IPS DF 6.9 (cell line): Measurements from ENCODE around the gene PLD4.
"Not testable (repeated sequence)": the region's sequence is repeated elsewhere in the genome, so short reads cannot be mapped to it uniquely, and the experiment has no call there.

Experiments used
- DNase-seq: peaks from one replicate; pipeline ENCODE4 v3.0.0-alpha.2; 2013; ENCODE audit warnings: low read depth, low spot score
- H3K27ac ChIP-seq: one replicate; pipeline ENCODE4 v1.5.1; 2013; ENCODE audit warnings: low read length, control low read depth
- H3K27me3 ChIP-seq: 2 replicates; pipeline ENCODE4 v1.6.1; 2013; ENCODE audit warnings: mild to moderate bottlenecking, low read length; ENCODE audit not compliant: control insufficient read depth, insufficient read depth
- H3K36me3 ChIP-seq: 2 replicates; pipeline ENCODE4 v1.6.1; 2013; ENCODE audit warnings: low read length; ENCODE audit not compliant: control insufficient read depth, insufficient read depth
- H3K4me1 ChIP-seq: 2 replicates; pipeline ENCODE4 v1.6.1; 2013; ENCODE audit warnings: low read length; ENCODE audit not compliant: control insufficient read depth, insufficient read depth
- H3K4me3 ChIP-seq: 2 replicates; pipeline ENCODE4 v1.5.1; 2013; ENCODE audit warnings: mild to moderate bottlenecking, low read length
- H3K9me3 ChIP-seq: 2 replicates; pipeline ENCODE4 v1.6.1; 2013; ENCODE audit warnings: low read length, inconsistent platforms; ENCODE audit not compliant: control insufficient read depth, insufficient read depth
- WGBS: extraction: QIAGEN DNeasy Blood & Tissue Kit; methylation state at CpG from one replicate; pipeline ENCODE4 v1.1.7; 2013; ENCODE audit warnings: mixed read lengths, missing lambda C conversion rate; ENCODE audit not compliant: insufficient read length, insufficient coverage; 5-methylcytosine and 5-hydroxymethylcytosine counted together

Gene PLD4

GRCh38 chr14:104900639-104901512, 23.8 kb upstream of the PLD4 start:
- Histone ChIP-seq H3K27ac (no peak overlapping the region), H3K36me3 (no peaks in the 10 kb centered on the region), H3K4me3 (no peak overlapping the region), H3K4me1 (no peaks in the 10 kb centered on the region), H3K9me3 (no peaks in the 10 kb centered on the region), H3K27me3 (no peaks in the 10 kb centered on the region)
- no CpG with 5 or more reads among the region's 12 CpGs for WGBS
- DNase-seq: no peak

GRCh38 chr14:104903990-104904389, 20.7 kb upstream of the PLD4 start:
- no peaks in the 10 kb centered on the region for H3K9me3 ChIP-seq
- H3K36me3 ChIP-seq: no peaks in the 10 kb centered on the region
- H3K4me3 ChIP-seq: no peak overlapping the region
- DNase-seq: no peak
- H3K27me3 ChIP-seq: no peaks in the 10 kb centered on the region
- no CpG with 5 or more reads among the region's 7 CpGs for WGBS
- no peaks in the 10 kb centered on the region for H3K4me1 ChIP-seq
- no peak overlapping the region for H3K27ac ChIP-seq

- not testable (repeated sequence) for H3K9me3 ChIP-seq, H3K4me3 ChIP-seq, DNase-seq, H3K36me3 ChIP-seq, H3K27ac ChIP-seq, H3K27me3 ChIP-seq, H3K4me1 ChIP-seq
- no CpG with 5 or more reads among the region's 38 CpGs for WGBS
Measured at GRCh38 chr14:104904650-104905578, 19.8 kb upstream of the PLD4 start.

- not testable (repeated sequence) for H3K4me1 ChIP-seq, H3K27ac ChIP-seq, H3K9me3 ChIP-seq, DNase-seq, H3K27me3 ChIP-seq, H3K36me3 ChIP-seq, H3K4me3 ChIP-seq
- WGBS: no CpG with 5 or more reads among the region's 28 CpGs
Measured at GRCh38 chr14:104905579-104905933, 19.1 kb upstream of the PLD4 start.

GRCh38 chr14:104908303-104908702, 16.4 kb upstream of the PLD4 start:
- no peaks in the 10 kb centered on the region for H3K36me3 ChIP-seq
- H3K4me1 ChIP-seq: no peaks in the 10 kb centered on the region
- WGBS: no CpG with 5 or more reads among the region's 1 CpG
- no peak overlapping the region for H3K27ac ChIP-seq
- H3K27me3 ChIP-seq: no peaks in the 10 kb centered on the region
- H3K9me3 ChIP-seq: no peaks in the 10 kb centered on the region
- DNase-seq: no peak
- no peak overlapping the region for H3K4me3 ChIP-seq

- Histone ChIP-seq H3K9me3 (no peaks in the 10 kb centered on the region), H3K27ac (no peak overlapping the region), H3K36me3 (no peaks in the 10 kb centered on the region), H3K27me3 (no peaks in the 10 kb centered on the region), H3K4me3 (no peak overlapping the region), H3K4me1 (no peaks in the 10 kb centered on the region)
- DNase-seq: no peak
- WGBS: no CpG with 5 or more reads among the region's 3 CpGs
Measured at GRCh38 chr14:104912053-104912452, 12.6 kb upstream of the PLD4 start.

- H3K9me3 ChIP-seq: no peaks in the 10 kb centered on the region
- no CpG with 5 or more reads among the region's 7 CpGs for WGBS
- DNase-seq: no peak
Measured at GRCh38 chr14:104913435-104913834, 11.2 kb upstream of the PLD4 start.

GRCh38 chr14:104917116-104917515, 7.6 kb upstream of the PLD4 start:
- no CpG with 5 or more reads among the region's 9 CpGs for WGBS
- Histone ChIP-seq H3K27me3 (no peaks in the 10 kb centered on the region), H3K4me1 (no peaks in the 10 kb centered on the region; the same call in 1 of the 2 replicates), H3K4me3 (no peak overlapping the region), H3K9me3 (no peaks in the 10 kb centered on the region), H3K36me3 (no peaks in the 10 kb centered on the region), H3K27ac (no peak overlapping the region)
- no peak for DNase-seq

More at GRCh38 chr14:104913435-104913834, 11.2 kb upstream of the PLD4 start:
- Histone ChIP-seq H3K4me3 (no peak overlapping the region), H3K27ac (no peak overlapping the region), H3K36me3 (no peaks in the 10 kb centered on the region), H3K27me3 (no peaks in the 10 kb centered on the region), H3K4me1 (no peaks in the 10 kb centered on the region; the same call in 1 of the 2 replicates)

GRCh38 chr14:104917993-104918392, 6.7 kb upstream of the PLD4 start:
- no peaks in the 10 kb centered on the region; the same call in 1 of the 2 replicates for H3K4me1 ChIP-seq
- H3K9me3 ChIP-seq: no peaks in the 10 kb centered on the region
- no peaks in the 10 kb centered on the region for H3K36me3 ChIP-seq
- WGBS: no CpG with 5 or more reads among the region's 4 CpGs
- no peak overlapping the region for H3K4me3 ChIP-seq
- no peak for DNase-seq
- H3K27me3 ChIP-seq: no peaks in the 10 kb centered on the region
- no peak overlapping the region for H3K27ac ChIP-seq

GRCh38 chr14:104919152-104919992, 5.3 kb upstream of the PLD4 start:
- not testable (repeated sequence) for H3K4me3 ChIP-seq, H3K9me3 ChIP-seq, H3K27me3 ChIP-seq, DNase-seq, H3K4me1 ChIP-seq, H3K36me3 ChIP-seq, H3K27ac ChIP-seq
- no CpG with 5 or more reads among the region's 12 CpGs for WGBS
